Activated CD4-positive, alpha-beta T cell treated with anti-CD3 and anti-CD28 coated beads, Interleukin-2, amount 50 U/mL, for 24 hours (primary cell): ENCODE data around the gene PADI2.

Experiments used
- DNase-seq, 2 donors: peaks; one replicate each; pipeline ENCODE4 v3.0.0-alpha.2; 2020; ENCODE audit warnings: low read depth in 1 of 2, low spot score in 1 of 2

PADI2 gene

GRCh38 chr1:17119076-17119772, at the start of gene PADI2:
Gene PADI2, minus strand, starts transcription at chr1:17119451. Its CDS starts 80 bp downstream, at chr1:17119371.
- peak; percentile 27 for DNase-seq

DNA sequence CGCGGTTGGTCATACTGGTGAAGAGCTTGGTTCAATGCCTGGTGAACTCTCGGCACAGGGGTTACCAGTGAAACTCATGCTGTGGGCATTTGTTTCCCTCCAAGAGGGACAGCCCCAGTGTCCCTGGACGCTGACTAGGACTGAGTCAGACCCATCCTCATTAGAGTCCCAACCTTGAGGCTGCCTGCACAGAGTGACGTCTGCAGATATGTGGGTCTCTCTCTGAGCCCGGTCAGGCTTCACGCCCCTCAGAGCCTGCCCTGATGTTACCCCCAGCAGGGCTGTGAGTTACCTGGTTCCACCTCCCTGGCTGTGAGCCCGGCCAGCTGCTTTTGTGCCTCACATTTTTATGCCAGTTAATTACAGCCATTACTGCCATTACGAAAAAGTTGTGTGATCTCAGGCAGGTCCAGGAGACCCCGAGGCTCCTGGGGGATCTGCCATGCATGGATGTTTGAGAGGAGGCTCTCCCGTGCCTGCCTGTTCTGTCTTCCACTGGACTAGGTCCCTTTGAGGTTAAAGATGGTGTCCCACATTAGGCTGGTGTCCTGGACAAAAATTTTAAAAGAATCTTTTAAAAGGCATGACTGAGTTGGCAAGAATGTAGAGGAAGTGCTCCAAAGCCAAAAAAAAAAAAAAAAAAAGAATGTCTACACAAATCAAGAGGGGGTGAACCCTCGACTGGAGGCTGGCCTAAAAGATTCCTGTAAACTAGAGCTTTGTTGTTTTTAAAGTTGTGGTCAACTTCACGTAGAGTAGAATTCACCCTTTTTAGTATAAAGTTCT, 49.0 kb upstream of the PADI2 start:
- DNase-seq, result no peak

- no peak for DNase-seq
These were observed 48.5 kb upstream of the PADI2 start for GRCh38 chr1:17167786-17168090.

DNA sequence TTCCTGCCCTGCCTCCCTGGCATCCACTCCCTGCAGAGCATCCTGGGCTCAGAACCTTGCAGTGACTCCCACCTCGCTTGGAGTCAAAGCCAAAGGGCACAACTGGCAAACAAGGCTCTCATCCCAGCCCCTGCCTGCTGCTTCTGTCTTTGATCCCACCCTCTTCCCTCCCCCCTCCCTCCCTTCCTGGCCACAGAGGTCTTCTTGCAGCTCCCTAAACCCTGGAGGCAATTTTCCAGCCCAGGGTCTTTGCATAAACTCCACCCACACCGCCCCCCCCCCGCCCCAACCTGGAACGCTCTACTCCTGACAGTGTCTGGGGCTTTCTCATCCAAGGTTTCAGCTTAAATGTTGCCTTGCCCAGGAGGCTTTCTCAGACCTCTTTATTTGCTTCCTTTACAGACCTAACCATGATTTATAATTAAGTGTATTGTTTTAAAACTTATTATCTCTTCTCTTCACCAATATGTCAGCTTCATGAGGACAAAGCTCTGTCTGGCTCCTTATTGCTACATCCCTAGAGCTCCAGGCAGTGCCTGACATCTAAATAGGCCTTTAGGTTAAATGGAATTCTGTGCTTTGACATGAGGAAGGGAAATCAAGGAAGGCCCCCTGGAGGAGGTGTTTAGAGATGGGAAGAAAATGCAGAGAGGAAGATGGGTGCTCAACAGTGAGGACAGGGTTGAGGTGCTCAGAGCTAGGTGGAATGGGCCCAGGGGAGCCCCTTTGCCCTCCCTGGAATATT, 48.0 kb upstream of the PADI2 start:
- DNase-seq, result no peak

- DNase-seq, result no peak
These were observed 46.6 kb upstream of the PADI2 start for GRCh38 chr1:17165823-17166222.

DNA sequence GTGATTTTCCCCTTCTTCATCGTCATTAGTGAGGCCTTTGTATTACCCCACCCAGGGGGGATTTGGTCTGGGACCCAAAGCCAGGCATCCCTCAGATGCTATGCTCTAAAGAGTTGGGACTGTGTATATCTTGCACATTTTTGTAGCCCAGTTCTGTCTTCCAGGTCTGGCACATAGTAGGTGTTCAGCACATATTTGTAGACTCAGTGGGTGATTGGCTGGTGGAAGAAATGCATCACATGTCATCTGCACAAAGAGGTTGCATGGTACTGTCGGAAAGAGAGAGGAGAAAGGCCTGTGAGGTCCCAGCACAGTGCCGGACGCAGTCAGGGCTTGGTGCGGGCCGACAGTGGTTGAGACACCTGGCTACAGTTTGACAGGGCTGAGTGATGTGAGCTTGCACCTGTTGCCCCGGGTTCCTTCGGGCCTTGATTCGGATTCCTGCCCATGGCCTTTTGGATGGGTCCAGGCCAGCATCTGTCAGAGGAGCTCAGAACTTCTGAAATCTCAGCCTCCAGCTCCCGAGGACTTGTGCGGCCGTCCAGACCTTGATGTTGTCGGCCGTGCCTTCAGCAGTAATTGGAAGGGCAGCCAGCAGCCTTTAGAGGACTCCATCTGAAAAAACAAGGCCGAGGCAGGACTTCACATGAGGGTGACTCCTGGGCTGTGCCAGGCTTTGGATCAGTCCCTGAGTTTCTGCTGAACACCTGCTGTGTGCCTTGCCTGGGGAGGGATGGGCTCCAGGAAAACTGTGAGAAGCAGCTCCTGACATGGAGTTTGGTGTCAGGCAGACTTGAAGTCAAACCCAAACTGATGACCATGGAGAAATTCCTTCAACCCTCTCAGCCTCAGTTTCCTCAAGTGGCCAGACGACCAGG, 44.8 kb upstream of the PADI2 start:
- no peak for DNase-seq

- DNase-seq, result no peak
These were observed 44.1 kb upstream of the PADI2 start for GRCh38 chr1:17163371-17163770.

- no peak for DNase-seq
These were observed 43.7 kb upstream of the PADI2 start for GRCh38 chr1:17162941-17163340.

GRCh38 chr1:17161926-17162800, 42.9 kb upstream of the PADI2 start:
- no peak for DNase-seq

- DNase-seq, result no peak
These were observed 42.0 kb upstream of the PADI2 start for GRCh38 chr1:17161137-17161740.

- DNase-seq, result no peak
These were observed 39.7 kb upstream of the PADI2 start for GRCh38 chr1:17158961-17159360.

DNA sequence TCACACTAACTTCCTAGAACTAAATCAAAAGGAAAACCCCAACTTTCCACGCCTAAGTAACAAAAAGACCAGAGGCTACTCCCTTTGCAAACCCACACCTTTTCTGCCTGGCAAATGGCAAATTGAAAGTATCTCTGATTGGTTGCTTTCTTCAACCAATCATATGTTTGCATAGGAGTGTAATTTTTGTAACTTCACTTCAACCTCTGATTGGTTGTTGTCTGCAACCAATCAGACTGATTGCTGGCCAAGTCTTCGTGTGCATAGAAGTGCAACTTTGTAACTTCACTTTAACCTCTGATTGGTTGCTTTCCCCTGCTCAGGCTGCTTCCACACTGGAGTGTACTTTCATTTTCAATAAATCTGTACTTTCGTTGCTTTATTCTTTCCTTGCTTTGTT, 36.9 kb upstream of the PADI2 start:
- no peak for DNase-seq

GRCh38 chr1:17155257-17155920, 36.1 kb upstream of the PADI2 start:
- DNase-seq, result no peak

- DNase-seq, result no peak
These were observed 30.5 kb upstream of the PADI2 start for GRCh38 chr1:17149771-17150170.

GRCh38 chr1:17148950-17149608, 29.8 kb upstream of the PADI2 start:
- no peak for DNase-seq

GRCh38 chr1:17145648-17146047, 26.4 kb upstream of the PADI2 start:
- DNase-seq, result no peak

DNA sequence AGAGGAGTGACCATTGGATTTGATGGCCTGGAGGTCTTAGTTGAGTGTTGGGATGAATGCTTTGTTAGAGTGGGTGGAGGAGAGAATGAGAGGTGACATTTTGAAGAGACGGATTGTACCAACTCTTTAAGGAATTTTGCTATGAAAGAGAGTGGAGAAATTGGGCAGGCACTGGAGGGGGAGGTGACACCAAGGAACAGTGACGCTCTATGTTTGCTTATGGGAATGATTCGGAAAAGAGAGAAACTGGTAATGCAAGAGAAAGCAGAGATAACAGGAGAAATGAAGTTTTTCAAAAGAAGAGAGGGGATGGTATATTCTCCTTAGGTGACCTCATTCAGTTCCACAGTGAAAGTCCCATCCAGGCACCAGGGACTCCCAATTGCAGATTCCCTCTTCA, 24.5 kb upstream of the PADI2 start:
- DNase-seq, result no peak

- no peak for DNase-seq
These were observed 22.4 kb upstream of the PADI2 start for GRCh38 chr1:17141441-17142197.
